ENCODE results near the gene R3HDM2. TPM values are rescaled to one million over a fixed set of nuclear protein-coding genes. Genes with fewer than 3 reads are reported as not detected.
A peak's percentile ranks its signal among the peaks of the same experiment; 100 is the strongest.

Gene R3HDM2
- total and polyA plus RNA-seq, 2 donors from 2014 or later: 16.5 to 67.3 TPM

DNA sequence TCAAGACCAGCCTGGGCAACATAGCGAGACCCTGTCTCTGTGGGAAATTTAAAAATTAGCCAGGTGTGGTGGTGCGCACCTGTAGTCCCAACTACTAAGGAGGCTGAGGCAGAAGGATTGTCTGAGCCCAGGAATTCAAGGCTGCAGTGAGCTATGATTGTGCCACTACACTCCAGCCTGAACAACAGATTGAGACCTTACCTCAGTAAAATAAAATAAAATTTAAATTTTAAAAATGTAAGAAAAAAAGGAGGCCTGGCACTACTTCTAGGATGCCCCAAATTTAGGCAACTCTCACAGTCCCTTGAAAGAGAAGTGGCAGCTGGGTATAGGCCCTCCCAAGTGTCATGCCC, 23.3 kb upstream of the R3HDM2 start:
- no peak for FAIRE-seq
- no peak overlapping the region for H3K27ac ChIP-seq (ENCODE audit: low read depth in 2 of 2, low read length in 2 of 2)
- no peak for DNase-seq
- no peaks in the 10 kb centered on the region for H3K36me3 ChIP-seq (ENCODE audit: control insufficient read depth in 2 of 3, insufficient read depth in 3 of 3, low read length in 3 of 3)
- H3K9ac ChIP-seq (ENCODE audit: low read length in 3 of 3): no peak overlapping the region
- H3K9me3 ChIP-seq (ENCODE audit: control insufficient read depth in 2 of 3, insufficient read depth in 1 of 3, low read length in 3 of 3): no peaks in the 10 kb centered on the region
- no peak for TF ChIP-seq CTCF (IDR thresholded peaks at IDR 0.05; ENCODE audit: borderline replicate concordance, extremely low read depth, insufficient read depth)
- intact Hi-C loops (cut with DNase I): loop anchor here (10.0 kb wide), 1 partner anchor 189 kb away; no protein-coding TSS in a partner anchor
- peaks cover 0 to 9% (median 5%) of the 10 kb centered on the region in 3 donors for H3K4me1 ChIP-seq (ENCODE audit: control insufficient read depth in 2 of 3, insufficient read depth in 2 of 3, low read depth in 1 of 3, low read length in 3 of 3)
- no peak overlapping the region for H3K4me3 ChIP-seq (ENCODE audit: low read length in 3 of 3)
- no peaks in the 10 kb centered on the region for H3K27me3 ChIP-seq (ENCODE audit: control insufficient read depth, insufficient read depth, low read length)

DNA sequence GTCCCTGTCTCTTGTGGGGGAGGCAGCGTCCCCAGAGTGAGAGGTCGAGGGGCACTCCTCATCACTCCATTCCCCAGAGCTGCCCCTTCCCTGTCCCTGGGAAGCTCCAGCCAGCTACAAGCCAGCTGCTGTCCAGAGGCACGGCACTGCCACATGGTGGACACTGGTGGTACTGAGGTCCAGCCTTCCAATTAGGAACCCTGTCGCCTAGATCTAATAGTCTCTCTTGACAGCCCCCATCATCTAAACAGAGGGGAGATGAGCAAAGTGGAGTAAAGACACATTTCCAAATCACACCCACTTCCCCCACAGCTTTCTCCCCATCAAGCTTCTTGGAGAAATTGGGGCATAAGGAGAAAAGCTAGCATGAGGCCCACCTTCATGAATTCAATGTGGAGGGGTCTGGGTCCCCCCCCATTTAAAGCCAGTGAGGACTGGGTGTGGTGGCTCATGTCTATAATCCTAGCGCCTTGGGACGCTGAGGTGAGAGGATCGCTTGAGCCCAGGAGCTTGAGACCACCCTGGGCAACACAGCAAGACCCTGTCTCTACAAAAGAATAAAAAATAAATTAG, 22.2 kb upstream of the R3HDM2 start:
- no peaks in the 10 kb centered on the region for H3K36me3 ChIP-seq (ENCODE audit: control insufficient read depth in 2 of 3, insufficient read depth in 3 of 3, low read length in 3 of 3)
- no peak overlapping the region for H3K4me3 ChIP-seq (ENCODE audit: low read length in 3 of 3)
- TF ChIP-seq CTCF (IDR thresholded peaks at IDR 0.05; ENCODE audit: borderline replicate concordance, extremely low read depth, insufficient read depth): peak; percentile 93
- H3K27me3 ChIP-seq (ENCODE audit: control insufficient read depth, insufficient read depth, low read length): no peaks in the 10 kb centered on the region
- H3K4me1 ChIP-seq (ENCODE audit: control insufficient read depth in 2 of 3, insufficient read depth in 2 of 3, low read depth in 1 of 3, low read length in 3 of 3): peaks cover 0 to 5% (median 3%) of the 10 kb centered on the region in 3 donors
- intact Hi-C loops (cut with DNase I): loop anchor here (10.0 kb wide), 1 partner anchor 188 kb away; no protein-coding TSS in a partner anchor
- no peaks in the 10 kb centered on the region for H3K9me3 ChIP-seq (ENCODE audit: control insufficient read depth in 2 of 3, insufficient read depth in 1 of 3, low read length in 3 of 3)
- no peak for FAIRE-seq
- DNase-seq: peak; percentile 81 to 88 (median 86)
- H3K27ac ChIP-seq (ENCODE audit: low read depth in 2 of 2, low read length in 2 of 2): no peak overlapping the region
- no peak overlapping the region for H3K9ac ChIP-seq (ENCODE audit: low read length in 3 of 3)

GRCh38 chr12:57452181-57452936, 21.5 kb upstream of the R3HDM2 start:
- no peaks in the 10 kb centered on the region for H3K36me3 ChIP-seq (ENCODE audit: control insufficient read depth in 2 of 3, insufficient read depth in 3 of 3, low read length in 3 of 3)
- no peak overlapping the region for H3K4me3 ChIP-seq (ENCODE audit: low read length in 3 of 3)
- H3K4me1 ChIP-seq (ENCODE audit: control insufficient read depth in 2 of 3, insufficient read depth in 2 of 3, low read depth in 1 of 3, low read length in 3 of 3): peaks cover 0 to 5% (median 3%) of the 10 kb centered on the region in 3 donors
- H3K9me3 ChIP-seq (ENCODE audit: control insufficient read depth in 2 of 3, insufficient read depth in 1 of 3, low read length in 3 of 3): no peaks in the 10 kb centered on the region
- no peak for TF ChIP-seq CTCF (IDR thresholded peaks at IDR 0.05; ENCODE audit: borderline replicate concordance, extremely low read depth, insufficient read depth)
- intact Hi-C loops (cut with DNase I): loop anchor here (10.0 kb wide), 1 partner anchor 188 kb away; no protein-coding TSS in a partner anchor
- H3K9ac ChIP-seq (ENCODE audit: low read length in 3 of 3): no peak overlapping the region
- FAIRE-seq (no peak), DNase-seq (no peak)
- H3K27me3 ChIP-seq (ENCODE audit: control insufficient read depth, insufficient read depth, low read length): no peaks in the 10 kb centered on the region
- no peak overlapping the region for H3K27ac ChIP-seq (ENCODE audit: low read depth in 2 of 2, low read length in 2 of 2)
